GM18858 (cell line): ENCODE measurements around the gene DHCR7.

Source experiments
- ATAC-seq: cut with Tn5 transposase; IDR thresholded peaks from one replicate; pipeline ENCODE4 v1.9.1; 2021; ENCODE audit not compliant: unreplicated experiment

The DHCR7 gene

GRCh38 chr11:71387200-71387599 lies 61.0 kb downstream of the DHCR7 start:
- ATAC-seq: no peak

- no peak for ATAC-seq
These were observed 62.0 kb downstream of the DHCR7 start for GRCh38 chr11:71386202-71386601.

- no peak for ATAC-seq
These were observed 63.1 kb downstream of the DHCR7 start for GRCh38 chr11:71385091-71385490.

- no peak for ATAC-seq
These were observed 63.6 kb downstream of the DHCR7 start for GRCh38 chr11:71384561-71384960.
